Muscle layer of duodenum (tissue), 2 donors: ENCODE data around the gene POLL.
A peak's percentile ranks its signal among the peaks of the same experiment; 100 is the strongest.
"Not testable (repeated sequence)": the region's sequence is repeated elsewhere in the genome, so short reads cannot be mapped to it uniquely, and the experiment has no call there.

Source experiments
- H3K27ac ChIP-seq: one replicate; pipeline ENCODE4 v1.7.0; 2013; ENCODE audit warnings: mild to moderate bottlenecking, low read length
- H3K27me3 ChIP-seq: one replicate; pipeline ENCODE4 v1.7.0; 2013; ENCODE audit warnings: low read depth, mild to moderate bottlenecking, control low read depth, low read length
- H3K36me3 ChIP-seq, 2 donors: one replicate each; pipeline ENCODE4 v1.7.0; 2013; ENCODE audit warnings: low read length in 2 of 2, control low read depth in 1 of 2, mild to moderate bottlenecking in 1 of 2; ENCODE audit not compliant: insufficient read depth in 2 of 2, control insufficient read depth in 1 of 2
- H3K4me1 ChIP-seq, 2 donors: one replicate each; pipeline ENCODE4 v1.7.0; 2013; ENCODE audit warnings: low read length in 2 of 2, mild to moderate bottlenecking in 2 of 2, control low read depth in 1 of 2, moderate library complexity in 1 of 2; ENCODE audit not compliant: insufficient read depth in 2 of 2, control insufficient read depth in 1 of 2
- H3K4me3 ChIP-seq, 2 donors: one replicate each; pipeline ENCODE4 v1.7.0; 2013; ENCODE audit warnings: low read length in 2 of 2, low read depth in 1 of 2, mild to moderate bottlenecking in 1 of 2
- H3K9me3 ChIP-seq, 2 donors: one replicate each; pipeline ENCODE4 v1.7.0; 2013; ENCODE audit warnings: low read length in 2 of 2, control low read depth in 1 of 2, mild to moderate bottlenecking in 1 of 2; ENCODE audit not compliant: control insufficient read depth in 1 of 2
- donor health status: healthy.

POLL gene

GRCh38 chr10:101587725-101588653 is at the start of gene POLL, which contains the start of gene DPCD:
Gene POLL (minus strand): TSS chr10:101588257. CDS start chr10:101587360, 897 bp downstream.
Gene DPCD (plus strand): TSS chr10:101588321. CDS start chr10:101588337, 16 bp downstream.
- Histone ChIP-seq H3K36me3 (peaks cover 2 to 22% of the 10 kb centered on the region in 2 donors), H3K4me3 (peak within 1 kb of the TSS; percentile 92 to 96), H3K9me3 (no peaks in the 10 kb centered on the region), H3K4me1 (peaks cover 15 to 18% of the 10 kb centered on the region in 2 donors), H3K27me3 (no peaks in the 10 kb centered on the region), H3K27ac (peak within 1 kb of the TSS; percentile 69)

- H3K36me3 ChIP-seq = peaks cover 9 to 13% of the 10 kb centered on the region in 2 donors
- not testable (repeated sequence) for H3K27me3 ChIP-seq, H3K4me1 ChIP-seq, H3K9me3 ChIP-seq, H3K27ac ChIP-seq, H3K4me3 ChIP-seq
Measured at GRCh38 chr10:101633510-101633909, 45.5 kb upstream of the POLL start.

- H3K27me3 ChIP-seq = no peaks in the 10 kb centered on the region
- H3K27ac ChIP-seq = no peak overlapping the region
- no peaks in the 10 kb centered on the region for H3K4me1 ChIP-seq
- H3K36me3 ChIP-seq = peaks cover 4 to 7% of the 10 kb centered on the region in 2 donors
- no peak overlapping the region for H3K4me3 ChIP-seq
- H3K9me3 ChIP-seq = no peaks in the 10 kb centered on the region
Measured at GRCh38 chr10:101631821-101632475, 43.9 kb upstream of the POLL start.

- Histone ChIP-seq H3K4me3 (no peak overlapping the region), H3K27ac (no peak overlapping the region), H3K36me3 (peaks cover 4% of the 10 kb centered on the region in 2 donors)
Measured at GRCh38 chr10:101630633-101630920, 42.5 kb upstream of the POLL start.

GRCh38 chr10:101629837-101630632 is 42.0 kb upstream of the POLL start:
- Histone ChIP-seq H3K27me3 (no peaks in the 10 kb centered on the region), H3K4me3 (no peak overlapping the region), H3K9me3 (no peaks in the 10 kb centered on the region), H3K36me3 (peaks cover 4 to 7% of the 10 kb centered on the region in 2 donors), H3K4me1 (no peaks in the 10 kb centered on the region), H3K27ac (no peak overlapping the region)

More at GRCh38 chr10:101630633-101630920, 42.5 kb upstream of the POLL start:
- Histone ChIP-seq H3K27me3 (no peaks in the 10 kb centered on the region), H3K9me3 (no peaks in the 10 kb centered on the region), H3K4me1 (no peaks in the 10 kb centered on the region)

GRCh38 chr10:101625821-101626412 is 37.9 kb upstream of the POLL start:
- no peaks in the 10 kb centered on the region for H3K27me3 ChIP-seq
- peaks cover 15 to 38% of the 10 kb centered on the region in 2 donors for H3K36me3 ChIP-seq
- H3K9me3 ChIP-seq = no peaks in the 10 kb centered on the region
- no peaks in the 10 kb centered on the region for H3K4me1 ChIP-seq
- no peak overlapping the region for H3K4me3 ChIP-seq
- no peak overlapping the region for H3K27ac ChIP-seq

- peaks cover 15 to 48% of the 10 kb centered on the region in 2 donors for H3K36me3 ChIP-seq
Measured at GRCh38 chr10:101624526-101625102, 36.6 kb upstream of the POLL start.

GRCh38 chr10:101623528-101623927 is 35.5 kb upstream of the POLL start:
- no peaks in the 10 kb centered on the region for H3K9me3 ChIP-seq
- no peak overlapping the region for H3K27ac ChIP-seq
- peaks cover 15 to 50% of the 10 kb centered on the region in 2 donors for H3K36me3 ChIP-seq
- no peaks in the 10 kb centered on the region for H3K27me3 ChIP-seq
- H3K4me1 ChIP-seq = no peaks in the 10 kb centered on the region
- no peak overlapping the region for H3K4me3 ChIP-seq

More at GRCh38 chr10:101624526-101625102, 36.6 kb upstream of the POLL start:
- Histone ChIP-seq H3K9me3 (no peaks in the 10 kb centered on the region), H3K27ac (no peak overlapping the region), H3K4me3 (no peak overlapping the region), H3K27me3 (no peaks in the 10 kb centered on the region), H3K4me1 (no peaks in the 10 kb centered on the region)

- Histone ChIP-seq H3K4me1 (no peaks in the 10 kb centered on the region), H3K9me3 (no peaks in the 10 kb centered on the region), H3K27ac (no peak overlapping the region), H3K36me3 (peaks cover 26 to 58% of the 10 kb centered on the region in 2 donors), H3K27me3 (no peaks in the 10 kb centered on the region), H3K4me3 (no peak overlapping the region)
Measured at GRCh38 chr10:101619983-101620382, 31.9 kb upstream of the POLL start.

GRCh38 chr10:101618871-101619270 is 30.8 kb upstream of the POLL start:
- Histone ChIP-seq H3K9me3 (no peaks in the 10 kb centered on the region), H3K27ac (no peak overlapping the region), H3K4me3 (no peak overlapping the region), H3K4me1 (no peaks in the 10 kb centered on the region), H3K36me3 (peaks cover 25 to 51% of the 10 kb centered on the region in 2 donors), H3K27me3 (no peaks in the 10 kb centered on the region)
